Measurements from ENCODE around the gene RELN.

Gene RELN

GRCh38 chr7:103995554-103995953 lies 6.1 kb upstream of the RELN start:
- Histone ChIP-seq H3K27ac (ENCODE audit: extremely low read depth, low read depth, low read length) (no peak overlapping the region), H3K36me3 (ENCODE audit: control insufficient read depth in 2 of 2, insufficient read depth in 1 of 2, low read length in 2 of 2) (no peaks in the 10 kb centered on the region), H3K4me1 (ENCODE audit: control insufficient read depth, insufficient read depth, low read length) (no peaks in the 10 kb centered on the region), H3K9me3 (ENCODE audit: control insufficient read depth, insufficient read depth, low read depth, low read length) (no peaks in the 10 kb centered on the region), H3K4me3 (ENCODE audit: low read depth, low read length) (no peak overlapping the region)
- CTCF ChIA-PET: no interaction called here
- POLR2A ChIA-PET: no interaction called here
- TF ChIP-seq ZNF121 (tag by site-specific recombination; IDR thresholded peaks at IDR 0.05): no peak
- no peak for TF ChIP-seq ZNF768 (tag by site-specific recombination; IDR thresholded peaks at IDR 0.05)
- TF ChIP-seq ZEB2 (tag by site-specific recombination; IDR thresholded peaks at IDR 0.05): no peak
- TF ChIP-seq ZNF830 (tag by site-specific recombination; IDR thresholded peaks at IDR 0.05; ENCODE audit: low read depth): no peak
- no peak for TF ChIP-seq ZBTB20 (tag by site-specific recombination; IDR thresholded peaks at IDR 0.05)
- no peak for TF ChIP-seq PRDM10 (tag by site-specific recombination; IDR thresholded peaks at IDR 0.05)
- TF ChIP-seq ZNF23 (tag by site-specific recombination; IDR thresholded peaks at IDR 0.05; ENCODE audit: borderline replicate concordance): no peak
- TF ChIP-seq ZNF792 (tag by site-specific recombination; IDR thresholded peaks at IDR 0.05): no peak
- TF ChIP-seq OVOL3 (tag by site-specific recombination; IDR thresholded peaks at IDR 0.05): no peak

- Histone ChIP-seq H3K27ac (ENCODE audit: extremely low read depth, low read depth, low read length) (no peak overlapping the region), H3K36me3 (ENCODE audit: control insufficient read depth in 2 of 2, insufficient read depth in 1 of 2, low read length in 2 of 2) (no peaks in the 10 kb centered on the region), H3K4me3 (ENCODE audit: low read depth, low read length) (no peak overlapping the region), H3K4me1 (ENCODE audit: control insufficient read depth, insufficient read depth, low read length) (no peaks in the 10 kb centered on the region), H3K9me3 (ENCODE audit: control insufficient read depth, insufficient read depth, low read depth, low read length) (no peaks in the 10 kb centered on the region)
- ChIA-PET CTCF (no interaction called here), POLR2A (no interaction called here)
- no peak for TF ChIP-seq ZNF544 (tag by site-specific recombination; IDR thresholded peaks at IDR 0.05)
- TF ChIP-seq ZFP41 (tag by site-specific recombination; IDR thresholded peaks at IDR 0.05; ENCODE audit: borderline replicate concordance): no peak
- TF ChIP-seq PRDM4 (tag by site-specific recombination; IDR thresholded peaks at IDR 0.05): no peak
- no peak for TF ChIP-seq ZFHX2 (tag by site-specific recombination; conservative IDR thresholded peaks at IDR 0.05)
- TF ChIP-seq ZNF433 (tag by site-specific recombination; IDR thresholded peaks at IDR 0.05; ENCODE audit: low read depth): no peak
- no peak for TF ChIP-seq ZNF768 (tag by site-specific recombination; IDR thresholded peaks at IDR 0.05)
- TF ChIP-seq ZSCAN5A (tag by site-specific recombination; IDR thresholded peaks at IDR 0.05): no peak
- no peak for TF ChIP-seq ZNF792 (tag by site-specific recombination; IDR thresholded peaks at IDR 0.05)
- no peak for TF ChIP-seq GLIS1 (tag by site-specific recombination; IDR thresholded peaks at IDR 0.05)
- no peak for TF ChIP-seq ZNF549 (tag by site-specific recombination; IDR thresholded peaks at IDR 0.05)
- no peak for TF ChIP-seq ZNF391 (tag by site-specific recombination; IDR thresholded peaks at IDR 0.05; ENCODE audit: borderline replicate concordance, low read depth)
- TF ChIP-seq ZNF416 (tag by site-specific recombination; IDR thresholded peaks at IDR 0.05): no peak
- no peak for TF ChIP-seq ZBTB11 (tag by site-specific recombination; conservative IDR thresholded peaks at IDR 0.05; ENCODE audit: low read depth)
- no peak for TF ChIP-seq ZNF404 (tag by site-specific recombination; IDR thresholded peaks at IDR 0.05)
- TF ChIP-seq ZNF645 (tag by site-specific recombination; IDR thresholded peaks at IDR 0.05): no peak
- TF ChIP-seq BCL11B (tag by site-specific recombination; IDR thresholded peaks at IDR 0.05; ENCODE audit: low read depth): no peak
Measured at GRCh38 chr7:103993551-103993950, 4.1 kb upstream of the RELN start.

Measured in HEK293 (cell line).